GM12892 (cell line): ENCODE measurements around the gene RRP36.

Experiments
- POLR2A ChIP-seq: IDR thresholded peaks from 2 replicates; pipeline ENCODE4 v1.6.1; 2011; ENCODE audit warnings: low read depth, low read length, control low read depth
- POLR2AphosphoS5 ChIP-seq: IDR thresholded peaks from 2 replicates; pipeline ENCODE4 v1.6.1; 2011; ENCODE audit warnings: low read depth, low read length, control low read depth
- TAF1 ChIP-seq: IDR thresholded peaks from 2 replicates; pipeline ENCODE4 v1.6.1; 2011; ENCODE audit warnings: low read depth, mild to moderate bottlenecking, control low read depth, low read length, borderline replicate concordance

GRCh38 chr6:43019152-43019551 lies 2.3 kb upstream of the RRP36 start:
- TF ChIP-seq POLR2AphosphoS5 (no peak), POLR2A (no peak), TAF1 (no peak)
